GM23338 (cell line): ENCODE data around the gene CISD1.

Experiments
- CTCF ChIP-seq, 2 experiments: fragments of 200-600 bp in 1 of 2; sonication (generic) in 1 of 2; conservative IDR thresholded peaks; 2 replicates each; pipeline versions ENCODE4 v1.5.1 to v1.6.1; 2016 to 2017; ENCODE audit warnings: antibody characterized with exemption in 2 of 2, low read depth in 2 of 2, mild to moderate bottlenecking in 2 of 2, moderate library complexity in 1 of 2
- EZH2 ChIP-seq: fragments of 200-600 bp; sonication (generic); IDR thresholded peaks from one replicate; pipeline ENCODE4 v1.8.0; 2017; ENCODE audit warnings: antibody characterized with exemption, mild to moderate bottlenecking, low read depth; ENCODE audit not compliant: unreplicated experiment
- EZH2phosphoT487 ChIP-seq: fragments of 200-600 bp; sonication (generic); IDR thresholded peaks from one replicate; pipeline ENCODE4 v1.8.1; 2018; ENCODE audit warnings: antibody characterized with exemption; ENCODE audit not compliant: unreplicated experiment
- POLR2AphosphoS5 ChIP-seq: IDR thresholded peaks from 2 replicates; pipeline ENCODE4 v1.6.1; 2016; ENCODE audit warnings: antibody characterized with exemption, low read depth
- ZNF114 ChIP-seq: fragments of 250-450 bp; sonication (Bioruptor Pico); IDR thresholded peaks from 2 replicates; pipeline ENCODE4 v1.5.0; 2020; ENCODE audit warnings: mild to moderate bottlenecking, moderate library complexity
- ZNF462 ChIP-seq: fragments of 250-450 bp; sonication (Bioruptor Pico); IDR thresholded peaks from 2 replicates; pipeline ENCODE4 v1.5.0; 2020; ENCODE audit warnings: mild to moderate bottlenecking, moderate library complexity
- TF ChIP-seq, protein P1 (sequence below): IDR thresholded peaks from one replicate; pipeline ENCODE4 v1.6.1; 2018; ENCODE audit warnings: antibody characterized with exemption; ENCODE audit not compliant: unreplicated experiment

- TF ChIP-seq CTCF (conservative IDR thresholded peaks at IDR 0.05; ENCODE audit: low read depth in 2 of 2), result no peak
- TF ChIP-seq EZH2, result no peak
- no peak for TF ChIP-seq EZH2phosphoT487
- TF ChIP-seq, protein P1, sequence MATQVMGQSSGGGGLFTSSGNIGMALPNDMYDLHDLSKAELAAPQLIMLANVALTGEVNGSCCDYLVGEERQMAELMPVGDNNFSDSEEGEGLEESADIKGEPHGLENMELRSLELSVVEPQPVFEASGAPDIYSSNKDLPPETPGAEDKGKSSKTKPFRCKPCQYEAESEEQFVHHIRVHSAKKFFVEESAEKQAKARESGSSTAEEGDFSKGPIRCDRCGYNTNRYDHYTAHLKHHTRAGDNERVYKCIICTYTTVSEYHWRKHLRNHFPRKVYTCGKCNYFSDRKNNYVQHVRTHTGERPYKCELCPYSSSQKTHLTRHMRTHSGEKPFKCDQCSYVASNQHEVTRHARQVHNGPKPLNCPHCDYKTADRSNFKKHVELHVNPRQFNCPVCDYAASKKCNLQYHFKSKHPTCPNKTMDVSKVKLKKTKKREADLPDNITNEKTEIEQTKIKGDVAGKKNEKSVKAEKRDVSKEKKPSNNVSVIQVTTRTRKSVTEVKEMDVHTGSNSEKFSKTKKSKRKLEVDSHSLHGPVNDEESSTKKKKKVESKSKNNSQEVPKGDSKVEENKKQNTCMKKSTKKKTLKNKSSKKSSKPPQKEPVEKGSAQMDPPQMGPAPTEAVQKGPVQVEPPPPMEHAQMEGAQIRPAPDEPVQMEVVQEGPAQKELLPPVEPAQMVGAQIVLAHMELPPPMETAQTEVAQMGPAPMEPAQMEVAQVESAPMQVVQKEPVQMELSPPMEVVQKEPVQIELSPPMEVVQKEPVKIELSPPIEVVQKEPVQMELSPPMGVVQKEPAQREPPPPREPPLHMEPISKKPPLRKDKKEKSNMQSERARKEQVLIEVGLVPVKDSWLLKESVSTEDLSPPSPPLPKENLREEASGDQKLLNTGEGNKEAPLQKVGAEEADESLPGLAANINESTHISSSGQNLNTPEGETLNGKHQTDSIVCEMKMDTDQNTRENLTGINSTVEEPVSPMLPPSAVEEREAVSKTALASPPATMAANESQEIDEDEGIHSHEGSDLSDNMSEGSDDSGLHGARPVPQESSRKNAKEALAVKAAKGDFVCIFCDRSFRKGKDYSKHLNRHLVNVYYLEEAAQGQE, result no peak
- TF ChIP-seq POLR2AphosphoS5, result no peak
- no peak for TF ChIP-seq ZNF114 (CRISPR knock-in tag)
- TF ChIP-seq ZNF462 (CRISPR knock-in tag), result no peak
These were observed 1.9 kb upstream of the CISD1 start for GRCh38 chr10:58266826-58267712.
